Tibial nerve (tissue), 4 donors: ENCODE results near the gene SH2D5. TPM values are rescaled to one million over a fixed set of nuclear protein-coding genes. Genes with fewer than 3 reads are reported as not detected.

ENCODE experiments used
- DNase-seq, 2 donors: peaks; one replicate each; pipeline ENCODE4 v3.0.0-alpha.2; 2019; ENCODE audit warnings: low spot score in 2 of 2
- H3K27ac ChIP-seq, 4 donors: fragments of 200-600 bp; sonication (generic) in 3 of 4; one replicate each; pipeline ENCODE4 v1.5.1; 2017 to 2019; ENCODE audit warnings: mild to moderate bottlenecking in 1 of 4
- H3K27me3 ChIP-seq, 2 donors: fragments of 200-600 bp; sonication (generic) in 1 of 2; one replicate each; pipeline versions ENCODE4 v1.5.1 to v1.6.0; 2017 to 2019
- H3K36me3 ChIP-seq, 3 donors: fragments of 200-600 bp; sonication (generic); one replicate each; pipeline ENCODE4 v1.5.1; 2018 to 2019
- H3K4me1 ChIP-seq, 4 donors: fragments of 200-600 bp; sonication (generic) in 3 of 4; one replicate each; pipeline ENCODE4 v1.5.1; 2017 to 2019
- H3K4me3 ChIP-seq, 4 donors: fragments of 200-600 bp; sonication (generic) in 3 of 4; one replicate each; pipeline ENCODE4 v1.5.1; 2017 to 2019; ENCODE audit warnings: mild to moderate bottlenecking in 1 of 4, moderate library complexity in 1 of 4
- H3K9me3 ChIP-seq, 4 donors: fragments of 200-600 bp; sonication (generic) in 3 of 4; one replicate each; pipeline ENCODE4 v1.5.1; 2017 to 2019
- EP300 ChIP-seq, 2 donors: sonication (generic); formaldehyde crosslinking; IDR thresholded peaks; one replicate each; pipeline ENCODE4 v1.6.1; 2017; ENCODE audit warnings: antibody characterized with exemption in 2 of 2, mild to moderate bottlenecking in 1 of 2
- POLR2A ChIP-seq, 2 donors: fragments of 450-650 bp; IDR thresholded peaks; one replicate each; pipeline ENCODE4 v1.6.1; 2017; ENCODE audit warnings: antibody characterized with exemption in 2 of 2, mild to moderate bottlenecking in 2 of 2, moderate library complexity in 2 of 2
- WGBS, 2 donors: methylation state at CpG; one replicate each; pipeline ENCODE4 v1.1.5; 2018; 5-methylcytosine and 5-hydroxymethylcytosine counted together
- total RNA-seq, 4 donors: library from RNA; depleted of rRNA; stranded (reverse); fragments of >200 nt; gene quantifications; one replicate each; pipeline ENCODE4 v1.1.0, GENCODE V29; 2016
- TF ChIP-seq, protein P1 (sequence below), 5 experiments: fragments of 200-600 bp in 3 of 5; fragments of 450-650 bp in 2 of 5; sonication (generic) in 3 of 5; IDR thresholded peaks; one replicate each; pipeline ENCODE4 v1.5.1; 2016 to 2019; ENCODE audit warnings: antibody characterized with exemption in 5 of 5, mild to moderate bottlenecking in 3 of 5, moderate library complexity in 2 of 5

SH2D5 gene
- total RNA-seq, 4 donors from 2014 or later = not detected

DNA sequence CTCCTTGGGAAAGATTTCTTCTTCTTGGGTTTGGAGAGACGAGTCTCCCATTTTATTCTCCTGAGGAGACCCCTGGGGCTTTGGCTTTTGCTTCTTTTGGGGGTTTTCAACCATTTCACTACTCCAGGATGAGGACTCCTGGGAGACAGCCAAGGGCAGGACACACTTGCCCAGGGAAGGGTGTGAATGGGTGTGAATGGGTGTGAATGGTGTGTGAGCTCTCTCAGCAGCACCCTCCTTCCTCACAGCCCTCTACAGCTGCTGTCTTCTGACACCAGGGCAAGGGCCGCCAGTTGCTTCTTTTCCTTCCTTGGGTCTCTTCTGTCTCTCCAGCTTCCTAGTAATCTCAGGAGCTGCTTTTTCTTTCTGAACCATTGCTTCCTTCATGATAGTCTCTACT lies 38.9 kb downstream of the SH2D5 start:
- Histone ChIP-seq H3K4me1 (peaks cover 0 to 12% (median 4%) of the 10 kb centered on the region in 4 donors), H3K27me3 (no peaks in the 10 kb centered on the region), H3K27ac (no peak overlapping the region), H3K4me3 (no peak overlapping the region), H3K9me3 (peaks cover 0 to 9% (median 0%) of the 10 kb centered on the region in 4 donors), H3K36me3 (no peaks in the 10 kb centered on the region)
- DNase-seq = no peak
- TF ChIP-seq, protein P1, sequence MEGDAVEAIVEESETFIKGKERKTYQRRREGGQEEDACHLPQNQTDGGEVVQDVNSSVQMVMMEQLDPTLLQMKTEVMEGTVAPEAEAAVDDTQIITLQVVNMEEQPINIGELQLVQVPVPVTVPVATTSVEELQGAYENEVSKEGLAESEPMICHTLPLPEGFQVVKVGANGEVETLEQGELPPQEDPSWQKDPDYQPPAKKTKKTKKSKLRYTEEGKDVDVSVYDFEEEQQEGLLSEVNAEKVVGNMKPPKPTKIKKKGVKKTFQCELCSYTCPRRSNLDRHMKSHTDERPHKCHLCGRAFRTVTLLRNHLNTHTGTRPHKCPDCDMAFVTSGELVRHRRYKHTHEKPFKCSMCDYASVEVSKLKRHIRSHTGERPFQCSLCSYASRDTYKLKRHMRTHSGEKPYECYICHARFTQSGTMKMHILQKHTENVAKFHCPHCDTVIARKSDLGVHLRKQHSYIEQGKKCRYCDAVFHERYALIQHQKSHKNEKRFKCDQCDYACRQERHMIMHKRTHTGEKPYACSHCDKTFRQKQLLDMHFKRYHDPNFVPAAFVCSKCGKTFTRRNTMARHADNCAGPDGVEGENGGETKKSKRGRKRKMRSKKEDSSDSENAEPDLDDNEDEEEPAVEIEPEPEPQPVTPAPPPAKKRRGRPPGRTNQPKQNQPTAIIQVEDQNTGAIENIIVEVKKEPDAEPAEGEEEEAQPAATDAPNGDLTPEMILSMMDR (IDR thresholded peaks at IDR 0.05) = no peak
- TF ChIP-seq POLR2A (IDR thresholded peaks at IDR 0.05) (no peak), EP300 (IDR thresholded peaks at IDR 0.05) (no peak)
- WGBS, 2 donors = 72 to 88% methylated on average over 2 of the region's 2 CpGs

DNA sequence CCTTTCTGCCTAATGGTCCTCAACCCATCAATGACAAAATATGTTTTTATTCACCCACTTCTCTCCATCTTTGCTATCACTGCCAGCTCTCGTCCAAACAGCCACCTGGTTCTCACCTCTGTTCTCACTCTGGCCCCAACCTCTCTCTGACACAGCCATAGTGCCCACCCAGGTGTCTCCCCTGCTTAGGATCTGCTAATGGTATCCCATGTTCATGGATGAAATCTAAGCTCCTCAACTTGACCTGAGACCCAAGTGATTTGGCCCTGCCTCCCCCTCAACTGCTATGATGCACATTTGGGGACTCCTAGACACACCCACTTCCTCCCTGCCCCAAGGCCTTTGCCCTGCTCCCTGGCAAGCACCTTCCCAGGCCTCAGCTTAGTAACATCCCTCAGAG lies 40.6 kb downstream of the SH2D5 start:
- no peak for DNase-seq
- Histone ChIP-seq H3K27ac (no peak overlapping the region), H3K9me3 (peaks cover 0 to 9% (median 0%) of the 10 kb centered on the region in 4 donors), H3K4me3 (no peak overlapping the region), H3K4me1 (peaks cover 0 to 6% (median 2%) of the 10 kb centered on the region in 4 donors), H3K36me3 (no peaks in the 10 kb centered on the region), H3K27me3 (no peaks in the 10 kb centered on the region)
- WGBS, 2 donors = 83 to 96% methylated on average over 1 of the region's 1 CpG
- TF ChIP-seq POLR2A (IDR thresholded peaks at IDR 0.05) (no peak), EP300 (IDR thresholded peaks at IDR 0.05) (no peak)

DNA sequence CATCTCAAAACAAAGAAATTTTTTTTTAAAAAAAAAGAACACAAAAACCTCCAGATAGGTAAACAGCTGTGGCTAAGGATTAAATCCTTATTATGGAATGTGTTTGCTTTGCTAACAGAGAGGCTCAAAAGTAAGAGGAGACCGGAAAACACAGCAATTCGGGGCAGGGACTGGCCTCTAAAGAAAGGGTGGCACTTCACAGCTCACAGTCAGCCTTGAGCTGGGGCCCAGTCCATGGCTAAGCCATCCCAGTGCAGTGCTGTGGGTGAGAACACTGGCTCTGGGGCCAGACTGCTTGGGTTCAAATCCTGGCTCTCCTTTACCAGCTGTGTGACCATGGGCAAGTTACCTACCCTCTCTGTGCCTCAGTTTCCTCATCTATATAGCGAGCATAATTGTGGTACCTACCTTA lies 42.9 kb downstream of the SH2D5 start:
- Histone ChIP-seq H3K4me3 (no peak overlapping the region), H3K36me3 (no peaks in the 10 kb centered on the region), H3K9me3 (peaks cover 0 to 9% (median 0%) of the 10 kb centered on the region in 4 donors), H3K27ac (no peak overlapping the region), H3K27me3 (no peaks in the 10 kb centered on the region), H3K4me1 (peaks cover 0 to 13% (median 0%) of the 10 kb centered on the region in 4 donors)
- 92 to 93% methylated on average over 3 of the region's 3 CpGs for WGBS, 2 donors
- no peak for TF ChIP-seq POLR2A (IDR thresholded peaks at IDR 0.05)
- TF ChIP-seq, protein P1 (IDR thresholded peaks at IDR 0.05) = no peak
- no peak for TF ChIP-seq EP300 (IDR thresholded peaks at IDR 0.05)
- DNase-seq = no peak

DNA sequence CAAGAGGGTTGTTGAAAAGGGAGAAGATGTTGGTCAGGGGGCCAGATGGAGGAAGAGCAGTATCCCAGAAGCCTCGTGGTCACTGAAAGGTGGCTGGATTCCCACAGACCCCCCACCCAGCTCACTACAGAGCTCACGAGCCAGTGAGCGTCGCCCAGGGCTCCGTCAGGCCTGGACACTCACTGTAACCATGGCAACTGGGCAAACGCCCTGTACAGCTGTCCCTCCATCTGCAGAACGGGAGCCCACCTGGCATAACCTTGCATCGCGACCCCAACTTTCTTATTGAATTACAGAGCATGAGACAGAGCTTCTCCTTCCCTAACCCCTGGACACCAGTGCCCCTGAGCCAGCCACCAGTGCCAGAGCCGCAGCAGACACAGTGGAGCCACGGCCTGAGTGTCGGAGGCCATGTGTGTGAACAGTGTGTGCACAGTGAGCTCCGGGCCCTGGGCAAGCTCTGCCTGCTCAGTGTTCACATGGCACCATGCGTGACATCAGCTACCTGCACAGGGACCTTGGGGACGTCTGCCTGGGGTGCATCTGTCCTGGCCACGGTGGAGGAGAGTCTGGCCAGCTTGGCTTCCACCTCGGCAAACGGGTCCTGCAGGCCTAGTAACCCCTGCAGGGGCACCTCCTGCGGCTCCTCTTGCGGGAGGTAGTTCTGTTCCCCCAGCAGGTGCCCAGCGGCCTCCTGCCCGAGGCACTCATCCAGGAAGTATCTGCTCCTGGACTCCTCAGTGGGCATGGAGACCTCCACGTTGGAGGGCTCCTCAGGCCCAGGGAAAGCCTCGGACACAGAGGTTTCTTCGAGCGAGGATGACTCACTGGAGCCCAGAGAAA lies 45.4 kb downstream of the SH2D5 start:
- DNase-seq = no peak
- Histone ChIP-seq H3K27me3 (no peaks in the 10 kb centered on the region), H3K4me1 (peaks cover 0 to 13% (median 0%) of the 10 kb centered on the region in 4 donors), H3K36me3 (no peaks in the 10 kb centered on the region), H3K4me3 (no peak overlapping the region), H3K9me3 (peaks cover 0 to 6% (median 0%) of the 10 kb centered on the region in 4 donors), H3K27ac (no peak overlapping the region)
- TF ChIP-seq, protein P1 (IDR thresholded peaks at IDR 0.05) = no peak
- TF ChIP-seq EP300 (IDR thresholded peaks at IDR 0.05) (no peak), POLR2A (IDR thresholded peaks at IDR 0.05) (no peak)
- 84 to 89% methylated on average over 21 to 26 of the region's 26 CpGs for WGBS, 2 donors

DNA sequence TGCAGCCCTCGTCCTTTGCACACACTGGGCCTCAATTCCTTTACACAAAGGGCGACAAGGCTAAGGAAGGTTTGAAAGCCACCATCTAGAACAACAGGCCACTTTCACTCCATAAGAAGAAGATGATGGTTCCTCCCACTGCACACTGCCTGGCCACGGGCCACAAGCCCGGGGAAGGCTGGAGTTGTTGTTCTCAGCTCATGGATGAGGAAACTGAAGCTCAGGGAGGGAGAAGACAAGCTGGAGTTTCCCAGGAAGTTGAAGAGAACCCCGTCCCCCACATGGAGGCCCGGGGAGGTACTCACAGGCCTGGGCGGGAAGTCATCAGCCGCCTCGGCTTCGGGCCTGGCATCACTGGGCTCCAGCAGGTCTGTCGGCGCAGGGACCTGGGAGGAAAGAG lies 46.8 kb downstream of the SH2D5 start:
- TF ChIP-seq POLR2A (IDR thresholded peaks at IDR 0.05) = no peak
- TF ChIP-seq EP300 (IDR thresholded peaks at IDR 0.05) = no peak
- TF ChIP-seq, protein P1 (IDR thresholded peaks at IDR 0.05) = no peak
- 70 to 75% methylated on average over 12 of the region's 12 CpGs for WGBS, 2 donors
- H3K9me3 ChIP-seq = no peaks in the 10 kb centered on the region
- no peak overlapping the region for H3K4me3 ChIP-seq
- DNase-seq = no peak
- H3K4me1 ChIP-seq = peaks cover 0 to 13% (median 0%) of the 10 kb centered on the region in 4 donors
- H3K36me3 ChIP-seq = no peaks in the 10 kb centered on the region
- no peaks in the 10 kb centered on the region for H3K27me3 ChIP-seq
- peak overlapping the region in 3 of 4 donors; percentile 32 to 70 (median 43) for H3K27ac ChIP-seq
